ENCODE measurements around the gene CELF2. TPM values are rescaled to one million over a fixed set of nuclear protein-coding genes. Genes with fewer than 3 reads are reported as not detected.

CELF2 gene
- total RNA-seq, 2 donors from 2014 or later, result 63.2 to 69.4 TPM

- H3K9me3 ChIP-seq, result no peaks in the 10 kb centered on the region
- no peaks in the 10 kb centered on the region for H3K27me3 ChIP-seq
- no peaks in the 10 kb centered on the region for H3K36me3 ChIP-seq
- DNase-seq (ENCODE audit: low spot score), result no peak
- H3K27ac ChIP-seq, result no peak overlapping the region
- H3K4me1 ChIP-seq, result peaks cover 0 to 31% of the 10 kb centered on the region in 2 donors
- no peak for TF ChIP-seq CTCF (IDR thresholded peaks at IDR 0.05)
- H3K4me3 ChIP-seq, result no peak overlapping the region
These were observed 77.7 kb downstream of the CELF2 start for GRCh38 chr10:11095374-11095801.

- no peaks in the 10 kb centered on the region for H3K9me3 ChIP-seq
- TF ChIP-seq CTCF (IDR thresholded peaks at IDR 0.05), result no peak
- H3K27ac ChIP-seq, result no peak overlapping the region
- no peaks in the 10 kb centered on the region for H3K36me3 ChIP-seq
- H3K4me1 ChIP-seq, result peaks cover 0 to 31% of the 10 kb centered on the region in 2 donors
- no peaks in the 10 kb centered on the region for H3K27me3 ChIP-seq
- DNase-seq (ENCODE audit: low spot score), result no peak
- no peak overlapping the region for H3K4me3 ChIP-seq
These were observed 78.8 kb downstream of the CELF2 start for GRCh38 chr10:11096422-11096821.

- H3K27ac ChIP-seq, result peak overlapping the region in 1 of 2 donors; percentile 7
- TF ChIP-seq CTCF (IDR thresholded peaks at IDR 0.05), result no peak
- no peaks in the 10 kb centered on the region for H3K9me3 ChIP-seq
- no peak for DNase-seq (ENCODE audit: low spot score)
- H3K4me3 ChIP-seq, result no peak overlapping the region
- H3K36me3 ChIP-seq, result no peaks in the 10 kb centered on the region
- H3K27me3 ChIP-seq, result no peaks in the 10 kb centered on the region
- H3K4me1 ChIP-seq, result peaks cover 0 to 35% of the 10 kb centered on the region in 2 donors
These were observed 80.0 kb downstream of the CELF2 start for GRCh38 chr10:11097686-11098085.

GRCh38 chr10:11098666-11099065, 81.0 kb downstream of the CELF2 start:
- H3K9me3 ChIP-seq, result no peaks in the 10 kb centered on the region
- H3K4me1 ChIP-seq, result peaks cover 0 to 34% of the 10 kb centered on the region in 2 donors

GRCh38 chr10:11104772-11105675, 87.4 kb downstream of the CELF2 start:
- H3K4me3 ChIP-seq, result no peak overlapping the region
- H3K9me3 ChIP-seq, result no peaks in the 10 kb centered on the region
- H3K27me3 ChIP-seq, result no peaks in the 10 kb centered on the region
- no peak for TF ChIP-seq CTCF (IDR thresholded peaks at IDR 0.05)
- no peak for DNase-seq (ENCODE audit: low spot score)
- no peaks in the 10 kb centered on the region for H3K36me3 ChIP-seq
- peaks cover 0 to 37% of the 10 kb centered on the region in 2 donors for H3K4me1 ChIP-seq
- H3K27ac ChIP-seq, result no peak overlapping the region

More at GRCh38 chr10:11098666-11099065, 81.0 kb downstream of the CELF2 start:
- no peak for DNase-seq (ENCODE audit: low spot score)
- H3K27ac ChIP-seq, result peak overlapping the region; percentile 7 to 36
- H3K4me3 ChIP-seq, result no peak overlapping the region
- H3K27me3 ChIP-seq, result no peaks in the 10 kb centered on the region
- no peak for TF ChIP-seq CTCF (IDR thresholded peaks at IDR 0.05)
- no peaks in the 10 kb centered on the region for H3K36me3 ChIP-seq
